ENCODE measurements around the gene PRDX3. TPM values are rescaled to one million over a fixed set of nuclear protein-coding genes. Genes with fewer than 3 reads are reported as not detected.

The PRDX3 gene
- total RNA-seq, 2 donors from 2014 or later: 123 to 167 TPM

GRCh38 chr10:119203006-119203405, 24.4 kb upstream of the PRDX3 start:
- Histone ChIP-seq H3K27me3 (replicated peaks; ENCODE audit: insufficient read depth) (no peaks in the 10 kb centered on the region), H3K27ac (no peak overlapping the region), H3K4me3 (no peak overlapping the region), H3K36me3 (no peaks in the 10 kb centered on the region), H3K4me1 (replicated peaks) (peaks cover 8% of the 10 kb centered on the region), H3K9me3 (no peaks in the 10 kb centered on the region)
- 73% methylated on average over 4 of the region's 4 CpGs for WGBS
- TF ChIP-seq POLR2AphosphoS5 (IDR thresholded peaks at IDR 0.05): no peak
- TF ChIP-seq, protein P1, sequence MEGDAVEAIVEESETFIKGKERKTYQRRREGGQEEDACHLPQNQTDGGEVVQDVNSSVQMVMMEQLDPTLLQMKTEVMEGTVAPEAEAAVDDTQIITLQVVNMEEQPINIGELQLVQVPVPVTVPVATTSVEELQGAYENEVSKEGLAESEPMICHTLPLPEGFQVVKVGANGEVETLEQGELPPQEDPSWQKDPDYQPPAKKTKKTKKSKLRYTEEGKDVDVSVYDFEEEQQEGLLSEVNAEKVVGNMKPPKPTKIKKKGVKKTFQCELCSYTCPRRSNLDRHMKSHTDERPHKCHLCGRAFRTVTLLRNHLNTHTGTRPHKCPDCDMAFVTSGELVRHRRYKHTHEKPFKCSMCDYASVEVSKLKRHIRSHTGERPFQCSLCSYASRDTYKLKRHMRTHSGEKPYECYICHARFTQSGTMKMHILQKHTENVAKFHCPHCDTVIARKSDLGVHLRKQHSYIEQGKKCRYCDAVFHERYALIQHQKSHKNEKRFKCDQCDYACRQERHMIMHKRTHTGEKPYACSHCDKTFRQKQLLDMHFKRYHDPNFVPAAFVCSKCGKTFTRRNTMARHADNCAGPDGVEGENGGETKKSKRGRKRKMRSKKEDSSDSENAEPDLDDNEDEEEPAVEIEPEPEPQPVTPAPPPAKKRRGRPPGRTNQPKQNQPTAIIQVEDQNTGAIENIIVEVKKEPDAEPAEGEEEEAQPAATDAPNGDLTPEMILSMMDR (IDR thresholded peaks at IDR 0.05): no peak
- intact Hi-C loops (cut with DNase I): no loop called here
- no peak for DNase-seq (ENCODE audit: low spot score)

- Histone ChIP-seq H3K27me3 (replicated peaks; ENCODE audit: insufficient read depth) (no peaks in the 10 kb centered on the region), H3K27ac (no peak overlapping the region), H3K4me3 (no peak overlapping the region), H3K36me3 (no peaks in the 10 kb centered on the region), H3K4me1 (replicated peaks) (peaks cover 3% of the 10 kb centered on the region), H3K9me3 (no peaks in the 10 kb centered on the region)
- TF ChIP-seq POLR2AphosphoS5 (IDR thresholded peaks at IDR 0.05) (no peak), POLR2A (IDR thresholded peaks at IDR 0.05) (no peak)
- TF ChIP-seq, protein P1 (IDR thresholded peaks at IDR 0.05): no peak
- 92% methylated on average over 1 of the region's 1 CpG for WGBS
- intact Hi-C loops (cut with DNase I): no loop called here
- DNase-seq (ENCODE audit: low spot score): no peak
Measured at GRCh38 chr10:119201233-119201632, 22.6 kb upstream of the PRDX3 start.

DNA sequence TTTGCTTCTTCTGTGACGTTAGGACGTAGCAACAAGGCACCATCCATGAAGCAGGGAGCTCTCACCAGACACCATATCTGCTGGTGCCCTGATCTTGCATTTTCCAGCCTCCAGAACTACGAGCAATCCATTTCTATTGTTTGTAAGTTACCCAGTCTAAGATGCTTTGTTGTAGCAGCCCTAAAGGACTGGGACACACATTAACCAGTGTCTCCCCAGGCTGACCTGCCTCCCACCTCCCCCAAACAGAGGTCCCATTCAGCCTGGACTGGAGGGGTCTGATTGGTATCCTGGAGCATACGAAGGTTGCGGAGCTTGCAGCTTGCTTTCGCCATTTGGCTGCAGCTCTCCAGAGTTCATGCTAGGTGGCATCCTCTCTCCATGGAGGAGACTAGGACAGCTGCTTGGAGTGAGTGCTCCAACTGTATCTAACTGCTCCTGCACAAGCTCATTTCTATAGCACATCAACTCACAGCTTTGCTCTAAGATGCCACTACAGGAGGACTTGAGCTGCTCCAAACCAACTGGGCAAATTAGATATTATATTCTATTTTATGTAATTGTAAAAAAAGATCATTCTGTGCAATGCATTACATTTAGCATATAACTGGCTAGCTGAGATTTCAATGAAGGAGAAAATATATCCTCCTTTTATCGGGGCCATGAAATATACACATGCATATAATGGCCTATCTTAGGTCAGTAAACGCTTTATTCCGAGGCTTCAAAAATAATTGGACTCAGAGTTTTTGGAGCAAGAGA, 20.8 kb upstream of the PRDX3 start:
- Histone ChIP-seq H3K27me3 (replicated peaks; ENCODE audit: insufficient read depth) (no peaks in the 10 kb centered on the region), H3K9me3 (no peaks in the 10 kb centered on the region), H3K27ac (no peak overlapping the region), H3K4me1 (replicated peaks) (no peaks in the 10 kb centered on the region), H3K36me3 (no peaks in the 10 kb centered on the region), H3K4me3 (no peak overlapping the region)
- TF ChIP-seq, protein P1 (IDR thresholded peaks at IDR 0.05): peak in 3 of 4 experiments; percentile 20 to 75 (median 65)
- no peak for TF ChIP-seq POLR2A (IDR thresholded peaks at IDR 0.05)
- peak; percentile 9 for TF ChIP-seq POLR2AphosphoS5 (IDR thresholded peaks at IDR 0.05)
- intact Hi-C loops (cut with DNase I): loop anchor here (2.0 kb wide), 1 partner anchor 245 kb away; no protein-coding TSS in a partner anchor
- DNase-seq (ENCODE audit: low spot score): peak; percentile 46
- WGBS: 55% methylated on average over 9 of the region's 9 CpGs

- Histone ChIP-seq H3K27me3 (replicated peaks; ENCODE audit: insufficient read depth) (no peaks in the 10 kb centered on the region), H3K27ac (no peak overlapping the region), H3K36me3 (no peaks in the 10 kb centered on the region), H3K4me3 (no peak overlapping the region), H3K4me1 (replicated peaks) (no peaks in the 10 kb centered on the region), H3K9me3 (no peaks in the 10 kb centered on the region)
- TF ChIP-seq, protein P1 (IDR thresholded peaks at IDR 0.05): no peak
- TF ChIP-seq POLR2A (IDR thresholded peaks at IDR 0.05): no peak
- 72% methylated on average over 7 of the region's 7 CpGs for WGBS
- DNase-seq (ENCODE audit: low spot score): no peak
- intact Hi-C loops (cut with DNase I): loop anchor here (2.0 kb wide), 1 partner anchor 246 kb away; no protein-coding TSS in a partner anchor
Measured at GRCh38 chr10:119198438-119198837, 19.8 kb upstream of the PRDX3 start.

DNA sequence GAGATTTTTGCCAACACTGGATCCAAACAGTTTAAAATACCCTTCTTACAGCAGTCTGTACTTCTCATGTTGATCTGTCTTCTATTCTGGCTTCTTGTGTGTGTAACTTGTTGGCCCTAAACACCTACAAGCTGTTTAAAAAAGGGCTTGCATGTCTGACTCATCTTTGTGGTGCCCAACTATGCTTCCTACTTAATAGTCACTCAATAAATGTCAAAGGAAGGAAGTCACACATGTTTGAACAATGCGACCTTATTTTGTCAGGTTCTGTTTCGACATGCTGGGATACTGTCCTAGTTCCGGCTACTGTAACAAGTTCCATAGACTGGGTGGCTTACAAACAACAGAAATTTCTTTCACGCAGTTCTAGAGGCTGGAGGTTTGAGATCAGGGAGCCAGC, 19.3 kb upstream of the PRDX3 start:
- no peak for DNase-seq (ENCODE audit: low spot score)
- TF ChIP-seq, protein P1 (IDR thresholded peaks at IDR 0.05): no peak
- TF ChIP-seq POLR2AphosphoS5 (IDR thresholded peaks at IDR 0.05): peak; percentile 27
- TF ChIP-seq POLR2A (IDR thresholded peaks at IDR 0.05): no peak
- Histone ChIP-seq H3K9me3 (no peaks in the 10 kb centered on the region), H3K4me3 (no peak overlapping the region), H3K4me1 (replicated peaks) (no peaks in the 10 kb centered on the region), H3K27ac (no peak overlapping the region), H3K36me3 (no peaks in the 10 kb centered on the region), H3K27me3 (replicated peaks; ENCODE audit: insufficient read depth) (no peaks in the 10 kb centered on the region)
- WGBS: 25% methylated on average over 4 of the region's 4 CpGs
- intact Hi-C loops (cut with DNase I): loop anchor here (2.0 kb wide), 1 partner anchor 247 kb away; no protein-coding TSS in a partner anchor
